Gastrocnemius medialis (tissue), 4 donors: ENCODE data around the gene MPV17.

Source experiments
- CTCF ChIP-seq, 5 experiments: fragments of 450-650 bp in 3 of 5; fragments of 200-600 bp in 2 of 5; sonication (generic) in 2 of 5; IDR thresholded peaks in 4 of 5; conservative IDR thresholded peaks in 1 of 5; 1 replicate in 4 of 5; 2 replicates in 1 of 5; pipeline ENCODE4 v1.5.1; 2016 to 2019; ENCODE audit warnings: antibody characterized with exemption in 5 of 5, mild to moderate bottlenecking in 3 of 5, moderate library complexity in 3 of 5
- POLR2A ChIP-seq, 2 donors: fragments of 450-650 bp; IDR thresholded peaks; one replicate each; pipeline ENCODE4 v1.6.1; 2017; ENCODE audit warnings: antibody characterized with exemption in 2 of 2, mild to moderate bottlenecking in 2 of 2, moderate library complexity in 2 of 2

- no peak for TF ChIP-seq CTCF (IDR thresholded peaks at IDR 0.05 in 4 of 5, conservative IDR thresholded peaks at IDR 0.05 in 1 of 5)
- no peak for TF ChIP-seq POLR2A (IDR thresholded peaks at IDR 0.05)
These were observed 44.9 kb downstream of the MPV17 start for GRCh38 chr2:27278010-27278409.
